AG04449 (cell line): ENCODE results near the gene LZTS3.

Experiments used
- CTCF ChIA-PET: fragments of 350-600 bp; formaldehyde crosslinking; extraction: SDS; loops from one replicate; lab custom pipeline; 2021; ENCODE audit warnings: antibody characterized with exemption; lab: Yijun Ruan, JAX
- POLR2A ChIA-PET: fragments of 400-600, 350-600 bp; formaldehyde crosslinking; extraction: SDS; loops from one replicate; lab custom pipeline; 2020; ENCODE audit warnings: antibody characterized with exemption, inconsistent platforms; lab: Yijun Ruan, JAX
- DNase-seq: peaks from one replicate; pipeline ENCODE4 v3.0.0-alpha.2; 2010; ENCODE audit warnings: low read depth, low spot score
- H3K4me3 ChIP-seq: 2 replicates; pipeline ENCODE4 v1.5.1; 2011; ENCODE audit warnings: low read depth, mild to moderate bottlenecking, control low read depth, low read length
- TF ChIP-seq, protein P1 (sequence below): IDR thresholded peaks from one replicate; pipeline ENCODE4 v1.5.1; 2011; ENCODE audit warnings: mild to moderate bottlenecking, moderate library complexity, low read length, control low read depth, inconsistent platforms; ENCODE audit not compliant: insufficient read depth; ENCODE audit errors: missing control alignments

The LZTS3 gene

DNA sequence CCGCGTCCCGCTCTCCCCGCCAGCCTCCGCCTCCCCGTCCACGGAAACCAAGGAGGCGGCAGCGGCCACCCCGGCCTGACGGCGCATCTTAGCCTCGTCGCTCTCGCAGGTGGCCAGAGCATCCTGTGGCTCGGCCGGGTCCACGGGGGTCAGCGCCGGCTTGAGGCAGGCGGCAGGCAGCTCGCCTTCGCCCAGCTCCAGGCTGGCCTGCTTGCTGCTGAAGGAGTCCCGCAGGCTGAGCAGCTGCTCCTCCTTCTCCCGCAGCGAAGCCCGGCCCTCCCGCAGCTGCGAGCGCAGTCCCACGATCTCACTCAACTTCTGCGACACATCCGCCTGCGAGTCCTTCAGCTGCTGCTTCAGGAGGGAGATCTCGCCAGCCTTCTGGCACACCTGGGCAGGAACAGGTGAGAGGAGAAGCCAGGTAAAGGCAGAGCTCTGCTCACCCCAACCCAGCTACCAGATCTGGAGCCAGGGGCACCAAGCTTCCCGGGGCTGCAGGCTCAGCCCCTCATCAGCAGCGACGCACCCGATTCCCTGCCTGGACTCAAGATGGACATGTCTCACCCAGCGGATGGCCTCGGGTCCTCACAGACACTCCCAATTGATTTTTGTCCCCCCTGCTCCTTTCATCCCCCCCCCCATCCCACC is 8.5 kb downstream of the LZTS3 start:
- DNase-seq, result no peak
- TF ChIP-seq, protein P1, sequence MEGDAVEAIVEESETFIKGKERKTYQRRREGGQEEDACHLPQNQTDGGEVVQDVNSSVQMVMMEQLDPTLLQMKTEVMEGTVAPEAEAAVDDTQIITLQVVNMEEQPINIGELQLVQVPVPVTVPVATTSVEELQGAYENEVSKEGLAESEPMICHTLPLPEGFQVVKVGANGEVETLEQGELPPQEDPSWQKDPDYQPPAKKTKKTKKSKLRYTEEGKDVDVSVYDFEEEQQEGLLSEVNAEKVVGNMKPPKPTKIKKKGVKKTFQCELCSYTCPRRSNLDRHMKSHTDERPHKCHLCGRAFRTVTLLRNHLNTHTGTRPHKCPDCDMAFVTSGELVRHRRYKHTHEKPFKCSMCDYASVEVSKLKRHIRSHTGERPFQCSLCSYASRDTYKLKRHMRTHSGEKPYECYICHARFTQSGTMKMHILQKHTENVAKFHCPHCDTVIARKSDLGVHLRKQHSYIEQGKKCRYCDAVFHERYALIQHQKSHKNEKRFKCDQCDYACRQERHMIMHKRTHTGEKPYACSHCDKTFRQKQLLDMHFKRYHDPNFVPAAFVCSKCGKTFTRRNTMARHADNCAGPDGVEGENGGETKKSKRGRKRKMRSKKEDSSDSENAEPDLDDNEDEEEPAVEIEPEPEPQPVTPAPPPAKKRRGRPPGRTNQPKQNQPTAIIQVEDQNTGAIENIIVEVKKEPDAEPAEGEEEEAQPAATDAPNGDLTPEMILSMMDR, result no peak
- no peak overlapping the region for H3K4me3 ChIP-seq
- ChIA-PET POLR2A (no interaction called here), CTCF (no interaction called here)

GRCh38 chr20:3164043-3164762 is 9.1 kb downstream of the LZTS3 start:
- TF ChIP-seq, protein P1, result no peak
- CTCF ChIA-PET, result no interaction called here
- no peak for DNase-seq
- H3K4me3 ChIP-seq, result no peak overlapping the region
- POLR2A ChIA-PET, result no interaction called here

GRCh38 chr20:3163099-3164042 is 10.0 kb downstream of the LZTS3 start:
- TF ChIP-seq, protein P1, result no peak
- DNase-seq, result no peak
- ChIA-PET POLR2A (no interaction called here), CTCF (interaction anchor here (1.4 kb wide), 1 partner anchor 9 kb away, joined by 6 read pairs; no protein-coding TSS in a partner anchor)
- no peak overlapping the region for H3K4me3 ChIP-seq

- DNase-seq, result no peak
- ChIA-PET CTCF (interaction anchor here (1.4 to 1.7 kb wide), 2 partner anchors 10 to 14 kb away, joined by 4 to 6 read pairs; no protein-coding TSS in a partner anchor), POLR2A (no interaction called here)
- TF ChIP-seq, protein P1, result no peak
- H3K4me3 ChIP-seq, result no peak overlapping the region
These were observed 11.2 kb downstream of the LZTS3 start for GRCh38 chr20:3162080-3162611.

DNA sequence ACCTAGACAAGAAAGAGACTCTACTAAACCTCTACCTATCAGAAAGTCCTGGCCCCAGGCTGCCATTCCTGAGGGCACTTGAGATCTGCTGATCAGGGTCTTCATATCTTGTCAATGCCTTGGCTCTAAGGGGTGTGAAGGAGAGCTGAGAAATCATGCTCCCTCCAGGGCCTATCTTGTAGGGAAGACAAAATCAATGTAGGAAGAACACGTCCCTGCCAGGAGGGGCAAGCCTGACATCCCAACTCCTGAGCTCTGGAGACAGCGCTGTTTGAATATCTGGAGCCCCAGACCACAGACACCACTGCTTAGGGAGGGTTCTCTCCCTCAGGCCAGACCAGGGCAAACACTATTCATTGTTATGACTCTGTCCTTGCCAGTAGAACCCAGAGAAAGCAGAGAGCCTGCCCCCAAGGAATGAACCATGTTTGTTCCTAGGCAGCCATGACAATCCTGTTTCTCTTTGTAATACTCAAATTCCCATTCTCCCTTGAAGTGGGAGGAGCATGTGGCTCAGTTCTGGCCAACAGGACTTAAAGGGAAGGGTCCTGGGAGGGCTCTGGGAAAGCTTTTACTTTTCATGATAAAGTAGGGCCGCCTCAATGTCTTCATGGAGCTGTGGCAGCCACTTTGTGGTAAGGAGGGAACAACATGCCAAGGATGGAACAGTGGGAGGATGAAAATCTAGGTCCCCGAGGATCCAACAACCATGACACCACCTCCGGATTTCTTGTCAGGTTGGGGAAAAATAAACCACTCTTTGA is 11.9 kb downstream of the LZTS3 start:
- no peak for DNase-seq
- ChIA-PET CTCF (interaction anchor here (1.7 kb wide), 1 partner anchor 13 kb away, joined by 4 read pairs; no protein-coding TSS in a partner anchor), POLR2A (no interaction called here)
- TF ChIP-seq, protein P1, result no peak
- H3K4me3 ChIP-seq, result no peak overlapping the region
